Measurements from ENCODE around the gene PNMA8B. TPM values are rescaled to one million over a fixed set of nuclear protein-coding genes. Genes with fewer than 3 reads are reported as not detected.

Gene PNMA8B
- total RNA-seq, 2 donors from 2014 or later, result 3.1 to 5.9 TPM

DNA sequence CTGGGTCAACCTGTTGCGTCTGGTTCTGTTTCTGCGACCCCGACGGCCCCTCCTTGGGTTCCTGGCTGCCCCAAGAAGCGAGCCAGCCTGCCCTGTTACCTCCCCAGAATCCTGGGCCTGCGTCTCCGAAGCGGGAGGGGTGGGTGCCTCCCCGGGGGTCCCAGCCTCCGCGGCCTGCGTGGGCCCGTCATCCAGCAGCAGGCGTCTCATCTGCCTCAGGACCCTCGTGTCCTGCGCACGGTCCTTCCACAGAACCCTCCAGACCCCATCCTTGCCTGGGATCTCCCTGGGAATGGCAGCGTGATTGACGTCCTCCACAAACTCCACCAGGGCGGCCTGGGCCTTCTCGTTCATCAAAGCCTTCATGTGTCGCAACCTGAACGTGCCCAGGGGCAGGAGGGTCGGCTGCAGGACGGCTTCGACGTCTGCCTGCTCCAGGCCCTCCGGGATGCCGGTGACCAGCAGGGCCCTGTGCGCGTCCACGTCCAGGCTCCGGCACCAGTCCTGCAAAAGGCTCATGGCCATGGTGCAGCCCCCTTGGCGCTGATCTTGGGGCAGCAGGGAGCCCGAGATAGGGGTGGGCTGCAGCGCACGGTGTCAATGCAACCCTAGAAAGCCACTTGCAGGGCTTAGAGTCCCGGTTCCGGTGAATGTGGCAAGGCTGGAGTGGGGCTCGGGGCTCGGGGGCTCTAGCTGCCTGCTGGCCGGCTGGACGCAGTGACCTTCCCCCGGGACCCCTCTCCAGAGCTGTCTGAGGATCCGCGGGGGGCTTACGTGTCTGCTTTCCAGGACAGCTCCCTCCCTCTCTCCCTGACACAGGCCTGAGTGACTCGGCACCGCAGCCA, 504 bp downstream of the PNMA8B start:
- H3K27me3 Mint-ChIP-seq (ENCODE audit: insufficient read depth), result peaks cover 45% of the 10 kb centered on the region
- Histone ChIP-seq H3K9ac (ENCODE audit: extremely low read depth, low read length, poor library complexity, severe bottlenecking) (no peak overlapping the region), H3K27ac (ENCODE audit: low read depth, low read length) (no peak overlapping the region), H3K9me3 (ENCODE audit: control insufficient read depth, low read length) (no peaks in the 10 kb centered on the region), H3K27me3 (ENCODE audit: control insufficient read depth, insufficient read depth, low read length, poor library complexity, severe bottlenecking) (peaks cover 44% of the 10 kb centered on the region), H3K36me3 (ENCODE audit: control insufficient read depth, insufficient read depth, low read length) (no peaks in the 10 kb centered on the region), H3K4me3 (ENCODE audit: low read length) (peak overlapping the region; percentile 73), H3K4me1 (ENCODE audit: control insufficient read depth, insufficient read depth, low read length) (no peaks in the 10 kb centered on the region)
- H3K9me3 Mint-ChIP-seq, result no peaks in the 10 kb centered on the region
- H3K4me1 Mint-ChIP-seq, result no peaks in the 10 kb centered on the region
- H3K4me3 Mint-ChIP-seq, result peak overlapping the region; percentile 46
- H3K27ac Mint-ChIP-seq, result no peak overlapping the region
- peaks cover 7% of the 10 kb centered on the region for H3K36me3 Mint-ChIP-seq (ENCODE audit: low read depth)
- TF ChIP-seq CTCF (conservative IDR thresholded peaks at IDR 0.05), result peak; percentile 15
- DNase-seq, result peak; percentile 71
- WGBS, 2 experiments (ENCODE audit: insufficient coverage in 1 of 2, insufficient read length in 1 of 2), result 69 to 77% methylated on average over 31 to 49 of the region's 49 CpGs

DNA sequence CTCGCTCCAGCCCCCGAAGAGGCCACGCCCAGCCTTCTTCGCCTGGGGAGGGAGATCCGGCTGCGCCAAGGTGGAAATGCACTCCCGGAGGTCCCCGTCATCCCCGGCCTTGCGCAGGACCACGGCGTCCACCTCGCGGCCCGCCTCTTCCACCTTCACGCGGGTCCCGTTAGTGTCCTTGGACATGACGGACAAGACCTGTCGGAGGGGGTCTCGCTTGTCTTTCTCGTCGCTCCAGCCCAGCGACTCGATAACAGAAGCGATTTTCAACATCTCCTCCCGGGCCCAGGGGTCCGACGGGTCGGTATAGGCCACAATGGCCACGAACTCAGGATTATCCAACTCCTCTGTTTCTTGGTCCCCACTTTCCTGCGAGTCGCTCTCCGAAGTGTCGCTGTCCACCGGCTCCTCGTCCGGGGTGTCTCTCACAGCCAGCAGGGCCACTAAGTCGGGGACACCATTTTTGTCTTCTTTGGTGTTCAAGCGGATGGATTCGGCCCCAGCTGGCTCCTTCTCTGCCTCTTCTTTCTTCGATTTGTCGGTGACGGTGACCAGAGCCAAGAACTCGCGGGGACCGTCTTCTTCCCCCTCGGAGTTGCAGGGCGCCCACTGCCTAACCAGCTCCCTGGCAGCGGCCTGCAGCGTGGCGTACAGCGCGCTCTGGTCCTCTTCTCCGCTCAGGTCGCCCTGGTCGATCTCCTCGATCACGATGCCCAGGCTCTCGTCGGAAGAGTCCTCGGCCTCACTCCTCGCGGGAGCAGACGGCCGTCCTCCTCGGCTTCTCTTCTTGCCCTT, 1.3 kb downstream of the PNMA8B start:
- no peaks in the 10 kb centered on the region for H3K36me3 ChIP-seq (ENCODE audit: control insufficient read depth, insufficient read depth, low read length)
- Mint-ChIP-seq H3K4me3 (peak overlapping the region; percentile 17), H3K9me3 (no peaks in the 10 kb centered on the region), H3K27me3 (ENCODE audit: insufficient read depth) (peaks cover 53% of the 10 kb centered on the region), H3K27ac (no peak overlapping the region), H3K36me3 (ENCODE audit: low read depth) (peaks cover 7% of the 10 kb centered on the region), H3K4me1 (no peaks in the 10 kb centered on the region)
- TF ChIP-seq CTCF (conservative IDR thresholded peaks at IDR 0.05), result no peak
- H3K9me3 ChIP-seq (ENCODE audit: control insufficient read depth, low read length), result no peaks in the 10 kb centered on the region
- WGBS, 2 experiments (ENCODE audit: insufficient coverage in 1 of 2, insufficient read length in 1 of 2), result 95 to 96% methylated on average over 67 of the region's 67 CpGs
- no peaks in the 10 kb centered on the region for H3K4me1 ChIP-seq (ENCODE audit: control insufficient read depth, insufficient read depth, low read length)
- H3K4me3 ChIP-seq (ENCODE audit: low read length), result no peak overlapping the region
- no peak overlapping the region for H3K9ac ChIP-seq (ENCODE audit: extremely low read depth, low read length, poor library complexity, severe bottlenecking)
- peaks cover 52% of the 10 kb centered on the region for H3K27me3 ChIP-seq (ENCODE audit: control insufficient read depth, insufficient read depth, low read length, poor library complexity, severe bottlenecking)
- DNase-seq, result no peak
- H3K27ac ChIP-seq (ENCODE audit: low read depth, low read length), result no peak overlapping the region

DNA sequence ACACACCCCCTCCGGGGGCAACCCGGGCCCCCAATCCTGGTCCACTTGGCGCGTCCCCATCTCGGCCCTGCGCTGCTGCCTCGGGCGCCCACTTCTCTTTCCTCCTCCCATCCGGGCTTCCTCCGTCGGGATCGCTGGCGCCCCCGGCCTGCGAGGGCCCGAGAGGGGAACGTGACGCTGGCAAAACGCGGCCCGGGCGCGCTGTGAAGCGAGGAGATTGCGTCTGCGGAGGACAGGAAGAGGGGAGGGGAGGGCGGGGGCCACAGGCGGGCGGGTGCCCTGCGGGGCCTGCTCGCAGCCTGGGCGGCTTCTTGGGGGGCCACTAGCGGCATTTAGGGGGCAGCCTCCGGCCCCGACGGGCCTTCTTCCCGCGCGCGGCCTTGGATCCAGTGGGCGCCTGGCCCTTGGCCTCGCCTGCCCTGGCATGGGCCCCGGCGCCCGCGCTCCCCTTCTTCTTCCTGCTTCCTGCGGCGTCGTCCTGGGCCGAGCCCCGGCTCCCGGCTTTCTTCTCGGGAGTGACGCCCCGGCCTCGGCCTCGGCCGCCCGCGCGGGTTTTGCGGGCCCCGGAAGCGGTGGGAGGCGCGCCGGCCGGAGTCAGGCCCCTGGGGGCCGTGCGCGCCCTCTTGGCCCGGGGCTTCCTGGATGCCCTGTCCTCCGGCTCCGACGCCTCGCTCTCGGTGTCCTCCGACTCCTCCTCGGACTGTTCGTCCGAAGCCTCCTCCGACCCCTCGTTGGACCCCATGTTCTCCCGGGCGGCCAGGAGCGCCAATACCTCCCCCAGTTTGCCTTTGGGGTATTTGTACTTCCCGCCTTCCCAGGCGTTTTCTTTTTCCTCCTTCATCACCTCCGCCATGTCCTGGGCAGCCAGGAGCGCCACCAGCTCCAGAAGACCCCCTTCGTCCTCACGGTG, 2.2 kb downstream of the PNMA8B start:
- H3K4me1 Mint-ChIP-seq, result no peaks in the 10 kb centered on the region
- Histone ChIP-seq H3K36me3 (ENCODE audit: control insufficient read depth, insufficient read depth, low read length) (no peaks in the 10 kb centered on the region), H3K27me3 (ENCODE audit: control insufficient read depth, insufficient read depth, low read length, poor library complexity, severe bottlenecking) (peaks cover 61% of the 10 kb centered on the region), H3K9me3 (ENCODE audit: control insufficient read depth, low read length) (no peaks in the 10 kb centered on the region), H3K27ac (ENCODE audit: low read depth, low read length) (no peak overlapping the region), H3K4me1 (ENCODE audit: control insufficient read depth, insufficient read depth, low read length) (no peaks in the 10 kb centered on the region), H3K9ac (ENCODE audit: extremely low read depth, low read length, poor library complexity, severe bottlenecking) (no peak overlapping the region), H3K4me3 (ENCODE audit: low read length) (no peak overlapping the region)
- H3K9me3 Mint-ChIP-seq, result no peaks in the 10 kb centered on the region
- H3K36me3 Mint-ChIP-seq (ENCODE audit: low read depth), result peaks cover 7% of the 10 kb centered on the region
- no peak for TF ChIP-seq CTCF (conservative IDR thresholded peaks at IDR 0.05)
- 55 to 73% methylated on average over 44 to 92 of the region's 92 CpGs for WGBS, 2 experiments (ENCODE audit: insufficient coverage in 1 of 2, insufficient read length in 1 of 2)
- H3K27ac Mint-ChIP-seq, result no peak overlapping the region
- H3K4me3 Mint-ChIP-seq, result peak overlapping the region; percentile 17
- DNase-seq, result peak; percentile 82
- peaks cover 61% of the 10 kb centered on the region for H3K27me3 Mint-ChIP-seq (ENCODE audit: insufficient read depth)
